ENCODE results near the gene PPP4R4.

Gene PPP4R4

GRCh38 chr14:94173885-94174603, at the start of gene PPP4R4:
PPP4R4 (plus strand) TSS chr14:94174322; CDS start chr14:94174466, 144 bp downstream.
- H3K4me3 ChIP-seq (ENCODE audit: low read length) = peak within 1 kb of the TSS; percentile 56
- no peak for TF ChIP-seq CTCF (conservative IDR thresholded peaks at IDR 0.05; ENCODE audit: low read length)
- peak; percentile 66 for DNase-seq (ENCODE audit: low read depth)

GRCh38 chr14:94124582-94125377, 49.3 kb upstream of the PPP4R4 start:
- no peak for DNase-seq (ENCODE audit: low read depth)
- no peak overlapping the region for H3K4me3 ChIP-seq (ENCODE audit: low read length)
- TF ChIP-seq CTCF (conservative IDR thresholded peaks at IDR 0.05; ENCODE audit: low read length) = no peak

- H3K4me3 ChIP-seq (ENCODE audit: low read length) = no peak overlapping the region
- TF ChIP-seq CTCF (conservative IDR thresholded peaks at IDR 0.05; ENCODE audit: low read length) = no peak
- DNase-seq (ENCODE audit: low read depth) = no peak
Measured at GRCh38 chr14:94125659-94126418, 48.3 kb upstream of the PPP4R4 start.

GRCh38 chr14:94126419-94126677, 47.8 kb upstream of the PPP4R4 start:
- DNase-seq (ENCODE audit: low read depth) = no peak
- no peak for TF ChIP-seq CTCF (conservative IDR thresholded peaks at IDR 0.05; ENCODE audit: low read length)
- H3K4me3 ChIP-seq (ENCODE audit: low read length) = no peak overlapping the region

GRCh38 chr14:94126800-94127199, 47.3 kb upstream of the PPP4R4 start:
- no peak overlapping the region for H3K4me3 ChIP-seq (ENCODE audit: low read length)
- no peak for DNase-seq (ENCODE audit: low read depth)
- TF ChIP-seq CTCF (conservative IDR thresholded peaks at IDR 0.05; ENCODE audit: low read length) = no peak

GRCh38 chr14:94127330-94127729, 46.8 kb upstream of the PPP4R4 start:
- DNase-seq (ENCODE audit: low read depth) = no peak
- TF ChIP-seq CTCF (conservative IDR thresholded peaks at IDR 0.05; ENCODE audit: low read length) = no peak
- H3K4me3 ChIP-seq (ENCODE audit: low read length) = no peak overlapping the region
